ENCODE results near the gene KRAS.
A peak's percentile ranks its signal among the peaks of the same experiment; 100 is the strongest.

The KRAS gene

DNA sequence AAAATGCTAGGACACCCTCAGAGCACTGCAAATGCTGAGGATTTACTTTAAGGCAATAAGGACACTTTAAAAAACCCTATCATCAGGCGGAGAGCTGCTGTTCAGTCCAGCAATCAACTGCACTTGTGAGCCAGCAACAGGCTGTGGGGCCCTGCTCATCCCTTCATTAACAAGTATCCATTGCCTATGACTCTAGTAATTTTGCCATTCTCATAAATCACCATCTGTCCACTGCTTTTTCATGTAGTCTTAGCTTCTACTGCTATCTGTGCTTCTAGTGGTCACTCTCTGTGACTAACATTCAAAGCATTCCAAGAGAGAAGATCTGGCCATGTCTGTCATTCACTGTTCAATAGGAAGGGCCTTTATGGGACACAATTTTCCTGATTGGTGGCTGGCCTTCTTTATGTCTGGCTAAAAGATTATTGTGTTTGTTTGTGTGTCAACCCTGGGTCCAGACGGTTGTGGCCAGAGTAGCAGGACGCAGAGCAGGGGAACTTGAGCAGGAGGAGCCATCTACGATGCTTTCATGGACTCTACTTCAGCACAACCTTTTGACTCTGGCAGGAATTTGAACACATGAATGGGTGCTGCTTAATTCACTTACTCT is 3.6 kb upstream of the KRAS start:
- no peak for DNase-seq

DNA sequence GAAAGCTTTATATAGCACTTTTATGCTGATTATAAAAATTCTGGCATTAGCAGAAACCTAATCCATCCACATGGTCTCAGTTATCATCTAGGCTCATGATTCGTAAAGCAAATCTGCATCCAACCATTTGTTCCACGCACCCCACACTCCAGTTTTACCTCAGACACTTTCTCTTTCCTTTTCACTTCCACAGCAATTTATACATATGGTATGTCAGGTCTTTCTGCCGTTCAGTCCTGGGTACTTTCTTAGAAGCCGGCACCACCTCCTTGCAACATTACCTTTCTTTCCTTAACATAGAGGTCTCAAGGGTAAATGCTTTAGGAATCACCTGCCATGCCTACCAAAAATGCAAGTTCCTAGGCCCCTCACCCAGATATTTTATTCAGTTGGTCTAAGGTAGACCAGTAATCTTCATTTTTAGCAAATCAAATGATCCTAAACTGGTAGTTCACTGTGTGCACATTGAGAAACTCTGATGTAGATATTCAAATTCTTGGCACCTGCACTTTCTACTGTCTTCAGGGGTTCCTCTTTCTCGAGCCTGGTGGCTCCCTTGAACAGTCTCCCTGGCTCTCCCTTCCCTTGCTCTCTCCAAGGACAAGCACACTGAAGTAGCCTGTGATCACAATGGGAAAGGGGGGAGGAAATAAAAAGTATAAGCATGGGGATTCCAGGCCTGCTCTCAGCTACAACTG is 2.8 kb upstream of the KRAS start:
- no peak for DNase-seq

DNA sequence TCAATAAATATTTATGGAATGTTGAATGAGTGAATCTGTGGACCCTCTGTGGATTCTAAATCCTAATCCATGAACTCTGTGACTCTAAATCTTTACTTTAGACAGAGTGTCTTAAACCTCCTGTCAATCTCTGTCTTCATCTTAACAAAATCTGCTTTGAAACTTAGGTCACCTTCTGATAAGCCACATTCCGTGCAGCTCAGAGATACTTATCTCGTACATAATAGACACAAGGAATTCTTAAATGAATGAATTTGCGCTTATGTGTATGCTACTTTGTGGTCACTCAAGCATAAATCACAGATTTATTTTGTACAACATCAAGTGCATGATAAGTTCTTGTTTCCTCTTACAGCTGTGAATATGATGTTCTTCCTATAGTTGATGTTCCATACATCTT is 2.2 kb upstream of the KRAS start:
- DNase-seq, result no peak

DNA sequence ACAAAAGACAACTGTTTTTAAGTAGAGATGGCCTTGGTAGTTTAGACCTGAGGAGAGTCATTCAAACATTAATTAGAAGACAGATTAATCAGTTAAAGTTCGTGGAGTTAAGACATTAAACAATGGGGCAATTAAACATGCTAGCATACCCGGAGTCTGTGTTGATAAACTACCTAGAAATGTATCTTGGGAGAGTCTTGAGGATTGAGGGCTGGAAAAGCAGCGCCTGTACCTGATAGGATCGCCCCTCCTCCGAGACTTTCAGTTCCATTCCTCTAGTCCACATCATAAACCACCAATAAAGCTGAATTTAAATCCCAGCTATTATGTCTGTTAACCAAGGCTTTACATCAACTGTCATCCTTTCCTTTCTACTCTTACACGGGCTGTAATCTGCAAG is 1.0 kb upstream of the KRAS start:
- no peak for DNase-seq

DNA sequence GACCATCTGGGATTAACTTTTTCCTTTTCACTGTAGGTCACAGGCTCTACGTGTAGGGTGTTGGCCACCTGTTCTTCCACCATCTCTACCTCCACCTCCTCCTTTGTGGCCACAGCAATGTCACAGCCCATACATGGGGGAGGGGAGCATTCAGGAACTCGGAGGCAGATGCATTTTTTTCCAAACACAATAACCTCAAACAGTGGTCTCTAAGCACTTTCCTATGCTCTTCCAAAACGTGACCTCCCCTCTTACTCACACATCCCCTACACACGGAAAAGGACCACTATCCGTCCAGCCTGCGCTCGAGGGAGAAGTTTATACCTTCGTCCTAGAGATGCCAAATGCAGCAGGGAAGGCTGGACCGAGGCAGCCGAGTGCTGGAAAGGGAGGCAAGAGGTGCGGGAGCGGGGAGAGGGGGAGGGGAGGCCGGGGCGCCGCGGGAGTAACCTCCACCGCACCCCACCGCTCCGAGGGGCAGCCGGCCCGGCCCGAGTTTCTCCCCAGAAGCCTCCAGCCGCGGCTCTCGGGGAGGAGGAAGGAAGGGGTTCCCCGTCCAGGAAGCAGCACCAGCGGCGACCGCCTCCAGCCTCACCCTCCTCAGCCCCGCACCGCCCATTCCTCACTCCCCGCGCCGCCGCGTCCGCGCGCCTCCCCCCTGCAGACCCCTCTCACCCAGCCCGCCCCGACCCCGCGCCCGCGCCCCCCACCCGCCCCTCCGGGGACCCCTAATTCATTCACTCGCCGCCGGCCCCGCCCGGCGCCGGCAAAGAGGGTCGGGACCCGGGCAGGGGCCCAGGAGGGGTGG is 594 bp downstream of the KRAS start:
- no peak for DNase-seq

DNA sequence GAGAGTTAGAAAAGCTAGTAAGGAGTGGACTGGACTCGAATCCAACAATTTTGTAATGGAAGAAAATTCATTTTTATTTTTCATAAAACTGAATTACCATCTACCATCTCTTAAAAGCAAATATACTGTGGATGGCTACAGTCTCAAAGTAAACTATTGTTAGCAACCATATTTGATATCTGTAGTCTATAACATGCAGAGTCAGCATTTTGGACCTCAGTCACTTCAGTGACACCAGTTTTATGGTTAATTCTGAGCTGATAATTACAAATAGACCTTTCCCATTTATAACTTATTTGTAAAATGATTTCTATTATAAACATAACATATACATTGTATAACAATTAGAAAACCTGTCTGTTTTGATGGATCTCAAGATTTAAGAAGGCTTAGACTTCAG is 2.0 kb downstream of the KRAS start:
- DNase-seq, result no peak

DNA sequence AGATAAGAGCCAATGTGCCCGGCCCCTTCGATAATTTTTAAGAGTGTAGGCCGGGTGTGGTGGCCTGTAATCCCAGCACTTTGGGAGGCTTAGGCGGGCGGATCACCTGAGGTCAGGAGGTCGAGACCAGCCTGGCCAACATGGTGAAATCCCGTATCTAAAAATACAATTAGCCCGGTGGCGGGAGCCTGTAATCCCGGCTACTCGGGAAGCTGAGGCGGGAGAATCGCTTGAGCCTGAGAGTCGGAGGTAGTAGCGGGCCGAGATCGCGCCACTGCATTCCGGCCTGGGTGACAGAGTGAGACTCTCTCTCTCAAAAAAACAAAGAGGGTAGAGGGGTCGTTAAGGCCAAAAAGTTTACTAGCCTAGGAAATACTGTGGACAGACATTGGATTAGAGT is 2.6 kb downstream of the KRAS start:
- no peak for DNase-seq

DNA sequence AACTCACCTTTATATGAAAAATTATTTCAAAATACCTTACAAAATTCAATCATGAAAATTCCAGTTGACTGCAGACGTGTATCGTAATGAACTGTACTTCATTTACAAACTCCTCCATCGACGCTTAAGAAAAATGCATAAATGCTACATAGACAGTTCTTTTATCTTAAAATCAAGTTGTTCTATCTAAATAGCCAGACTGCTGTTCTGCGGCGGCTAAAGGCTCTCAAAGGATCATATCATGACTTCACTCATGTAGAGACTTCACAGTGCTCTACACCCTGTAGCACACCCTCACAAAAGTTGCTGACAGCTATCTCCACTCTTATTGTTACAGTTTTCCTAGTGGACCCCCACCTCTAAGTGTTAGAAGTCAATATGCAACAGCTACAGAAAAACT is 5.2 kb downstream of the KRAS start:
- DNase-seq, result no peak

DNA sequence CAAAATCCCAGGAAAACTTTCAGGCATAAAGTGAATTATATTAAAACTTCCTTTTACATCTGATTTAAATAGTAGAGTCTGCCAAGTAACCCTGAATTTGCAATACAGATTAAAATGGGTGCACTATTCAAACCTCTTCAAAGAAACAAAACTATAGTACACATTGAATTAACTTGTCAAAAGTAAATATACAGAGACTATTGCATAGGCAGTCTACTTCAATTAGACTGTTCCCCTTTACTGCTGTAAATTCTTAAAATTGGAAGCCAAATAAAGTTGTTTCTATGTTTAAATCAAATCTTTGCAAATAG is 7.1 kb downstream of the KRAS start:
- DNase-seq, result no peak

DNA sequence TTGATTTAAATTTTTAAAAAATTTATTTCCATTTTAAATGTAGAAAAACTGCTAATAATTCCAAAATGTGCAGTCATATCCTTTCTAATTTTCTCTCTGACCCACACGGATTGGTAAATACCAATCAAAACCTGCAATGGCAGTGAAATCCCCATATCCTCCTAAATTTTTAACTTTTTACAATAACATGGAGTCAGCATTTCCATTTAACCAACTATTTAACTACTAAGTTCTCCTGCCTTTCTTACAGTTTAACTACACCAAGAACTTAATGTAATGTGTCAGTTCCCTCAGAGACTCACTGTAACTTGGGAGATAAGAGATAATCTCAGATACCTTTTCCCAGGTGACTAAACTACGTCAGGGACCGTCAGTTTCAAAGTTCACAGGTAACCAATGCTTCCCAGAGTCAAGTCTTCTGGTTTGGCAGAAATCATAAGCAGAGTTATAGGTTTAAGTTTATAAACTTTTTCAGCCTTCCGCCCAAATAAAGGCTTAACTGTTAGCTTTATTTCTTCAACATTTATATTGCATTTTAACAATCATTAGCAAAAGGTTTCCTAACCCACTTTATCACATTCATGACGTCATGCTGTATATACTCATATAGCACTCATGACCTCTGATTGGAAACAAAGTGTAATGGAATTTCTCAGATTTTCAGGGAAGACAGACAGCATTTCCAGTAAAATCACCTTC is 7.6 kb downstream of the KRAS start:
- DNase-seq, result no peak

DNA sequence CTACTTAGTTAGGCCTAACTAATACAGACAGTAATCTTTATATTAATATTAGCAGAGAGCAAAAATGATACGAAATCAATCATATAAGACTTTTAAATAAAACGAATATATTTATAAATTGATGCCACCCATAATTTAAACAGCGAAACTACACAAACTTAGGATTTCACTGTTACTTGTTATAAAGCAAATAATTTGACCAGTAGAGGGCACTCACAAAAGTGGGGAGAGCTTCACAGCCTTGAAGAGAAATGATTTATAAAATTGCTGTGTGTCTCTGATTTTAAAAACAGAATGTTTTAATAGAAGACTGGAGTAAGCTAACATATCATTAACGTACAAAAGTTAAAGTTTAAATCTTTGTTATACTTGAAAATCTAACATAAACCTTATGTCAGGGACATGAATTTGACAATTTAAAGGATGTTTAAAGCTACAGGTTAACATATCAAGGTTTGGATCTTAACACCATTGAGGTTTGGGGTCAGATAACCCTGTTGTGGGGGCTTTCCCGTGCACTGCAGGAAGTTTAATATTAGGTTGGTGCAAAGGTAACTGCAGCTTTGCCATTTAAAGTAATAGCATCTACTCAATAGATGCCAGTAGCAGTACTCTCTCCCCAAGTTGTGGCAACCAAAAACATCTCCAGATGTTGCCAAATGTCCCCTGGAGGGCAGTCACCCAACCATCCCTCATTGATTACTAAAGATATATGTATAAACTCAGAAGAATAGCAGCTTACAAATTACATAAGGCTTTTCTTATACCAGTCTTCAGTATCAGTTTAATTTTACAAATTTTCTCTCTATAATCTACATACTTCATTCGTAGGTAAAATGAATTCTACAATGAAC is 9.3 kb downstream of the KRAS start:
- DNase-seq, result no peak

DNA sequence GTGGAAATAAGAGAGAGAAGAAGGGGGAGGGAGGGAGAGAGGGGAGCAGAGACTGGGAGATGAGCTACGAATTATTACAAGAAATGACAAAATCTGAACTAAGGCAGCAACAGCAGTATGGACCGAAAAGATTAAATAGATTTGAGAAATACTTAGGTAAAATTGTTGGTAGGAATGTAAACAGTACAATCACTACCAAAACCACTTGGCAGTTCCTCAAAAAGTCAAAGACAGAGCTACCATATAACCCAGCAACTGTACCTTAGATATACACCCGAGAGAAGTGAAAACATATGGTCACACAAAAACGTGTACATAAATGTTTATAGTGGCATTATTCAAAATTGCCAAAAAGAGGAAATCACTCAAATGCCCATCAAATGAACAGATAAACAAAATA is 14.1 kb downstream of the KRAS start:
- no peak for DNase-seq

DNA sequence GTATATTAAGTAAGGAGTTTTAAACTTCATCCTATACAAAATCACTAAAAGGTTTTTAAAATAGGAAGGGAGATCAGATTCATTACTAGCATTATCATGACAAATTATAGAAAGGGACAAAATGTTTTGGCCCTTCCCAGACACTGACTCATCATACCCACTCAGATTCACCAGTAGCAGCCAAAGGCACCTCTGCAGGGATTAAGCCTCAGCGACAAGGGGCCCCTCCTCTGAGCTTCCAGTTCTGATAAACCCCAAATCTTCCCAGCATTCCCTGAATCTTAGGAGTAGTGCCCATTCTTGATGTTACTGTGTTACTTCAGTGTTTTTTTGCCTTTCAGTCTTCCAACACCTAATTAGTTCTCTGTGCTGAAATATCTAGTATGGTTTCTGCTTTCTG is 14.5 kb downstream of the KRAS start:
- no peak for DNase-seq

DNA sequence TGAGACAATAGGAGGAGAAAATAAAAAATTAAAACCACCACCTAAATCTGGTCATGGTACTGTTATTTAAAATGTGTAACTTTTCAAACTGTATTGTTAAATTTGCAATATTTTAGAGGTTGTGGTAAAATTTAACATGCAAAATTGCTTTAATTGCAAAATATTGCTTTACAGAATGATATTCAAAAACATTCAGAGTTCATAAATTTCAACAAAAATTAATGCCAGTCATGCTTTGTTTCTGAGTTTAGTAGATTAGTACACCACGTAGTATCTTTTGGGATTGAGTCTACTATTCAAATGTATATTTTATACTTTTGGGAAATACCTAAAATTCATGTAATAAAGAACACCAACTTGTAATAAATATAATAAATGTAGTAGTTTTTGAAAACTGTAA is 37.4 kb downstream of the KRAS start:
- DNase-seq, result no peak

DNA sequence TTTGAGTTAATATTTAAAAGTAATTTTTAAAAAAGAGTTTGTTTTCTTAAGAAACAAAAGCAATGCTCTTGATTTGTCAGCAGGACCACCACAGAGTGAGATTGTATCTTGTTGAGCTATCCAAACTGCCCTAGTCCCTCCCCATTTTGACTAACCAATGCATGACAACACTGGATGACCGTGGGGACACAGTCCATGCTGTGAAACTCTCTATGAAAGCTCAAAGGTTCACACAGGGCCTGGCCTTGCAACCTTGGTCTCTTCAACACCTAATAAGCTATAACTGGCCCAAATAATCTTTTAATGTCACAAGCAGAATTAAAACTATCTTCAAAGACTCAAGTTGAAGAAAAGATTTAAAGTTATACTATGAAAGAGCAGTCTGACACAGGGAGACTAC is 42.2 kb downstream of the KRAS start:
- no peak for DNase-seq

DNA sequence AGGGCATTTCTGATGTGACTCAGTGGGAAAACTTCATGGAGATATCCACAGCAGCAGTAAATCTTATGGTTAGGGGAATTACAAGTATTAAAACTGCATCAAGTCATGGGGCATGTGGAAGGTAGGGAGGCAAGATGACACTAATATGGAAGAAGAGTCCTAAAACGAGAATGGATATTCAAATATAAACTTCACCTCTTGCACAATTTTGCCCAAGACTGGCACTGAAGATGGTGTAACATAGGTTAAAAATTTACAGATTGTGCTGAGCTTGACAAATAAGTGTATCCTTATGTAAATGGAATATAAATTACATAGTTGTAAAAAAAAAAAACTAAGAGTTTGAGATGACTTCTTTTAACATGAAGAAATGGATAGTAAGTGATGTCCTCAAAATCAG is 42.9 kb downstream of the KRAS start:
- no peak for DNase-seq

DNA sequence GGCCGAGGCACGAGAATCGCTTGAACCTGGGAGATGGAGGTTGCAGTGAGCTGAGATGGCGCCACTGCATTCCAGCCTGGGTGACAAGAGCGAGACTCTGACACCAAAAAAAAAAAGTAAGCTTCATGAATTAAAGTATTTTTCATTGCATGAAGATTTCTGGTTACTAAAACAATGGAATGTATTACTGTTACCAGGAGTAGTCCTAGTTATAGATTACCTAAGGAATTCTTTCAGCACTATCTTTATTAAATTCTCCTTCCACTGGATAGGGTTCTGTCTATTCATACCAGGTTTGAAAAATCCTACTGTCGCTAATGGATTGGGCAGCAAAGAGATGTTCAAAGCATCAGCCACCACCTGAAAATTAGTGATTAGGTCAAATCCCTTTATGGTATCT is 43.3 kb downstream of the KRAS start:
- DNase-seq, result no peak

DNA sequence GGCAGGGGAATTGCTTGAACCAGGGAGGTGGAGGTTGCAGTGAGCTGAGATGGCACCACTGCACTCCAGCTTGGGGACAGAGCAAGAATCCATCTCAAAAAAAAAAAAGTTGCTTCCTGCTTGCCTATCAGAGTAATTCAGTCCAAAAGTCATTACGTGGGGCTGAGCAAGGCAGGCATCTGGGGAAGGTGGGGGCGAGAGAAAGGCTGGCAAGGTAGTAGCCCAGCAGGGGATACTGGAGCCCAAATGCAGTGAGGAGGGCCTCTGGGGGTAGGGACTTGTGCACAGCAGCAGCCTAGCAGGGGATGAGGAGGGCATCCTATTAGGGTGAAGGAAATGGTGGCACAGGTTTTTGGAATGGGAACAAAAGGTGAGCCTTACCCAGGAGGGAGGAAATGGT is 48.6 kb downstream of the KRAS start:
- no peak for DNase-seq

DNA sequence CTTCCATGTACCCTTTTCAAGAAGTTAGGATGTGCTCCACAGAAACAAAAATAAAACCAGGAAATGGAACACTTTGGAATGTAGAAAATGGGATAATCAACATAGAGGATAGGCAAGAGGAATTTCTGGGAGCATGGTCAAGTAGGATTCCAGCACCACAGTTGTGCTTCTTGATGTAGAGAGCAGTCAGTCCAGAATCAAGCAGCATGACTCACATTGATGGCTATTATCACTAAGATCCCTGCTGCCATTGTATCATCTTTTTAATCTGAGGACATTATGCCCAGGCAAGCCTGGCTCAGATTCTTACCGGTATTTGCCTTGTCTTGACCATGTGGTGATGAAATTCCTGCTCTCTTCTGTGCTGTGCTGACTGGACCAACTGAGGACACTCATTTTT is 50.0 kb downstream of the KRAS start:
- no peak for DNase-seq

DNA sequence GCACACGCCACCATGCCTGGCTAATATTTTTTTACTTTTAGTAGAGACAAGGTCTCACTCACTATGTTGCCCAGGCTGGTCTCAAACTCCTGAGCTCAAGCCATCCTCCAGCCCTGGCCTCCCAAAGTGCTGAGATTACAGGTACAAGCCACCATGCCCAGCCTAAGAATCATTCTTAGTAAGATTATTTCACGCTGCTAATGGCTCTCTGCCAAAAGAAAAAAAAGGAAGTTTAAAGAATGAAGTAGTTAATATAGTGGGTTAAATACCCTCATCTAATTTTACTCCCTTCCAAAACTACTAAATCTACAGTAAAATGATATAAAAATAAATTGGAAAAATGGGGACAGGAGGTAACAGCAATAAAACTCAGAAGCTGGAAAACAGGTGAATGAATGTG is 53.1 kb downstream of the KRAS start:
- DNase-seq, result no peak

DNA sequence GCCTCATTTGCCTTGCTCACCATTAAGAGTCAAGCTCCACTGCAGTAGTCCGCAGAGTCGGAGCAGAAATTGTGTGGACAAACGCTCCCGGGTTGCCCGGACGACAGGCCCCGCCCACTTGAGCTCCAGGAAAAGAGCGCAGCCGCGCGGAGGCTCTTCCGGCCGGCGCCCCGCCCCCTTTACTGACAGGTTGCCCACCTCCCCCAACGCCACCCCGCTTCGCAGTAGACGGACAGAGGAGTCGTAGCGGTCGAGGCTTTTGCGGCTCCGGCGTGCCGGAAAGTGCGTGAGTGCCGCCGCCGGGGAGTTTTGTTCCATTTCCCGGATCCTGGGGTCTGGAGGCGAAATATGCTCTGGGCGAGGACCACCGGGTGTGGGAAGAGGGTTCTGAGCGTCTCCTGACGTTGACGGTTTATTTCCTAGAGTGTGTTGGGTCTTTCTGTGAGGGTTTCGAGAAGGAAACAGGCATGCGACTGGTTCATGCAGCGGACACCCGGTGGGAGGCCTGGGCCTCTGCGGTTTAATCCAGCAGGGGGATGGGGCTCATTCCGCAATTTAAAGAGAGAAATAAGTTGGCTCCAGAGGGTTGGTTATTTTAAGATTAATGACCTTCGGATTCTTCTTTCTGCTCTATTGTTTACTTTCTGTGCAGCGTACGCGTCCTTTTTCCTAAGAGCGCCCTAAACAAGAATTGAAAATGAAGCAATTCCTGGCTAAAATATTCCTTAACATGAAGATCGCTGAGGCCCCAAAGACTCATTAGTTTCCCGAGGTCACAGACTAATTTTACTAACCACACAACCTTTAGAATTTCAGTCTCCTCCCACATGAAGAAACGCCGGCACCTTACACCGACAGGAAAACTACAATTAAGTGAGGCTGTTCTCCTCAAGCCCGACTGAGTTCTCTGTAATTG is 55.4 kb downstream of the KRAS start, which contains the start of the genes DNAI7 and ETFRF1:
TSS of gene DNAI7 (minus strand) at position 105 of the 916 bp plus-strand sequence. CDS start at position 23, 82 bp downstream.
TSS of gene ETFRF1 (plus strand) at position 182 of the 916 bp plus-strand sequence. CDS start 8,720 bp downstream, outside the sequence.
- peak; percentile 81 for DNase-seq

DNA sequence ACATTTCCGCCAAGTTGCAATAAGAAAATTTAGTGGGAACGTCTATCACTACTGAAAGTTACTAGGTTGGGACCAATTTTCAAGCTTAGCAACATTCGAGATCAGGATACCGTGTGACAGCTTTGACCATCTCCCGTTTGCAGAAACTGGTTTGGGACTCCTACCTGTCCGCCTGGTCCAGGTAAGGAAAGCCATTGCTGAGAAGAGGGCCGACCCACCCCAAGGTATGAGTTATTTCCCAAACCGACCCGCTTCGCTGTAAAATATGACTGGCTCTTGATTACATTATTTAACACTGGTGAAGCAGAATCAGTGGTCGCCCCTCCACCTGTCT is 56.0 kb downstream of the KRAS start:
- DNase-seq, result no peak

All from NCI-H187 treated with DMSO at 0.1 percent for 48 hours (cell line).